HepG2 (cell line): ENCODE measurements around the gene SLC22A4. TPM values are rescaled to one million over a fixed set of nuclear protein-coding genes. Genes with fewer than 3 reads are reported as not detected.

Source experiments
- ATAC-seq: fragments of 200-7000 bp; cut with Tn5 transposase; 3 replicates; pipeline ENCODE4 v1.9.1; 2020; ENCODE audit warnings: mild to moderate bottlenecking, moderate library complexity
- BruUV-seq: library from RNA; stranded (reverse); fragments of 400-500 nt; replicated peaks from 2 replicates; lab custom pipeline; 2021; lab: Mats Ljungman, UMichigan
- CTCF ChIA-PET: fragments of 300-600 bp; formaldehyde crosslinking; extraction: SDS; loops from one replicate; lab custom pipeline; 2021; ENCODE audit warnings: low total read pairs, inconsistent platforms, low intra/inter-chr PET ratio; lab: Yijun Ruan, JAX
- POLR2A ChIA-PET: fragments of 350-600 bp; sonication (Branson Sonifier 250); formaldehyde crosslinking; loops from one replicate; lab custom pipeline; 2020; ENCODE audit warnings: antibody characterized with exemption, inconsistent platforms; lab: Yijun Ruan, JAX
- DNase-seq: peaks from one replicate; pipeline ENCODE4 v3.0.0-alpha.2; 2015; ENCODE audit warnings: low spot score
- FAIRE-seq: peaks from 3 replicates; lab custom pipeline; 2011; peaks lifted over from hg19 to GRCh38; lab: Jason Lieb, UNC
- H2AFZ ChIP-seq: one replicate; pipeline ENCODE4 v1.6.1; 2011; ENCODE audit warnings: low read length, inconsistent platforms
- H3K27ac ChIP-seq: fragments of 300-600 bp; 3 replicates; pipeline ENCODE4 v1.8.0; 2011; ENCODE audit warnings: mixed run types, mild to moderate bottlenecking, mixed read lengths, low read length, inconsistent platforms; ENCODE audit not compliant: insufficient read depth; ENCODE audit errors: extremely low read length
- H3K27me3 ChIP-seq, 2 experiments: fragments of 200-600 bp in 1 of 2; 2 replicates in 1 of 2; 3 replicates in 1 of 2; pipeline versions ENCODE4 v1.6.0 to v1.8.0; 2011; ENCODE audit warnings: low read length in 2 of 2, mild to moderate bottlenecking in 2 of 2, moderate library complexity in 2 of 2, inconsistent platforms in 1 of 2; ENCODE audit not compliant: insufficient read depth in 2 of 2, control insufficient read depth in 1 of 2
- H3K36me3 ChIP-seq, 2 experiments: fragments of 200-600 bp in 1 of 2; replicated peaks in 1 of 2; 2 replicates in 1 of 2; 3 replicates in 1 of 2; pipeline versions ENCODE4 v1.5.1 to v1.8.0; 2011; ENCODE audit warnings: low read length in 2 of 2, inconsistent platforms in 1 of 2; ENCODE audit not compliant: insufficient read depth in 2 of 2, control insufficient read depth in 1 of 2
- H3K4me1 ChIP-seq: 2 replicates; pipeline ENCODE4 v1.5.1; 2012; ENCODE audit warnings: low read length, inconsistent platforms; ENCODE audit not compliant: insufficient read depth
- H3K4me2 ChIP-seq: 2 replicates; pipeline ENCODE4 v1.6.0; 2011; ENCODE audit warnings: low read depth, low read length, inconsistent platforms
- H3K4me3 ChIP-seq, 3 experiments: fragments of 200-600 bp in 1 of 3; sonication (generic), shearing (Covaris generic) in 1 of 3; replicated peaks in 1 of 3; 2 replicates each; pipeline ENCODE4 v1.5.1; 2011 to 2016; ENCODE audit warnings: low read length in 3 of 3, inconsistent platforms in 2 of 3, low read depth in 2 of 3, mild to moderate bottlenecking in 2 of 3, control low read depth in 1 of 3, mixed read lengths in 1 of 3; ENCODE audit not compliant: insufficient read depth in 1 of 3
- H3K79me2 ChIP-seq: one replicate; pipeline ENCODE4 v1.6.1; 2011; ENCODE audit warnings: low read length, inconsistent platforms; ENCODE audit not compliant: insufficient read depth
- H3K9ac ChIP-seq: 2 replicates; pipeline ENCODE4 v1.6.0; 2011; ENCODE audit warnings: mild to moderate bottlenecking, low read depth, low read length, inconsistent platforms; ENCODE audit not compliant: insufficient read depth
- H3K9me3 ChIP-seq: 2 replicates; pipeline ENCODE4 v1.5.1; 2012; ENCODE audit warnings: mild to moderate bottlenecking, low read length
- H4K20me1 ChIP-seq: 2 replicates; pipeline ENCODE4 v1.6.0; 2011; ENCODE audit warnings: inconsistent platforms, mild to moderate bottlenecking, low read length, moderate library complexity; ENCODE audit not compliant: insufficient read depth
- BHLHE40 ChIP-seq: IDR thresholded peaks from 2 replicates; pipeline ENCODE4 v1.6.1; 2011; ENCODE audit warnings: low read length, improper control_type of control experiment
- CBX2 ChIP-seq, 2 experiments: fragments of 200-600 bp in 1 of 2; sonication (generic); formaldehyde crosslinking in 1 of 2; IDR thresholded peaks; 2 replicates each; pipeline versions ENCODE4 v1.7.0 to v1.8.1; 2018 to 2022; ENCODE audit warnings: low read depth in 2 of 2, low read length in 1 of 2, mild to moderate bottlenecking in 1 of 2, missing genetic modification reagents in 1 of 2
- DNMT1 ChIP-seq: sonication (generic); formaldehyde crosslinking; IDR thresholded peaks from 2 replicates; pipeline ENCODE4 v1.5.1; 2020; ENCODE audit warnings: mild to moderate bottlenecking, missing genetic modification reagents
- HNRNPK ChIP-seq: fragments of 200-400 bp; formaldehyde crosslinking; IDR thresholded peaks from 2 replicates; pipeline ENCODE4 v1.6.1; 2018; ENCODE audit warnings: low read length, low read depth, moderate library complexity, mild to moderate bottlenecking; ENCODE audit not compliant: poor library complexity, severe bottlenecking
- NFIB ChIP-seq: sonication (generic); formaldehyde crosslinking; IDR thresholded peaks from 2 replicates; pipeline ENCODE4 v1.9.0; 2021; ENCODE audit warnings: missing genetic modification reagents, mild to moderate bottlenecking, borderline replicate concordance
- ONECUT2 ChIP-seq: sonication (generic); formaldehyde crosslinking; IDR thresholded peaks from 2 replicates; pipeline ENCODE4 v1.4.0; 2020; ENCODE audit warnings: missing genetic modification reagents
- PHF20 ChIP-seq: sonication (generic); formaldehyde crosslinking; IDR thresholded peaks from 2 replicates; pipeline ENCODE4 v1.5.0; 2020; ENCODE audit warnings: mild to moderate bottlenecking, missing genetic modification reagents
- WIZ ChIP-seq: sonication (generic); formaldehyde crosslinking; IDR thresholded peaks from 2 replicates; pipeline ENCODE4 v1.5.1; 2020; ENCODE audit warnings: mild to moderate bottlenecking, missing genetic modification reagents
- ZNF367 ChIP-seq: sonication (generic); formaldehyde crosslinking; IDR thresholded peaks from 2 replicates; pipeline ENCODE4 v1.4.0; 2020; ENCODE audit warnings: missing genetic modification reagents, borderline replicate concordance
- ZNF382 ChIP-seq: sonication (generic); formaldehyde crosslinking; IDR thresholded peaks from 2 replicates; pipeline ENCODE4 v1.5.0; 2020; ENCODE audit warnings: missing genetic modification reagents, mild to moderate bottlenecking, borderline replicate concordance
- ZNF460 ChIP-seq: sonication (generic); formaldehyde crosslinking; IDR thresholded peaks from 2 replicates; pipeline ENCODE4 v1.5.1; 2020; ENCODE audit warnings: missing genetic modification reagents, mild to moderate bottlenecking, borderline replicate concordance
- ZNF737 ChIP-seq: sonication (generic); formaldehyde crosslinking; IDR thresholded peaks from 2 replicates; pipeline ENCODE4 v1.5.0; 2020; ENCODE audit warnings: missing genetic modification reagents, mild to moderate bottlenecking, borderline replicate concordance
- WGBS: methylation state at CpG from one replicate; pipeline ENCODE4 v1.1.6; 2017; ENCODE audit warnings: low lambda C conversion rate; 5-methylcytosine and 5-hydroxymethylcytosine counted together
- in situ Hi-C: cut with HindIII; loops from 2 replicates; pipeline ENCODE4 v1.10.0; 2017; ENCODE audit warnings: low pct_unique_long_range_greater_than_20kb; ENCODE audit not compliant: extremely low pct_ligation_motif_present
- intact Hi-C: fragments of 100-400 bp; cut with micrococcal nuclease; formaldehyde crosslinking; loops from one replicate; pipeline ENCODE4 v1.10.0; 2022; ENCODE audit not compliant: unreplicated experiment
- polyA plus RNA-seq, 8 experiments: library from polyadenylated mRNA; depleted of rRNA in 3 of 8; stranded (reverse) in 7 of 8; unstranded in 1 of 8; fragments of >200 nt; fragmentation: Illumina TruSeq in 4 of 8; extraction: Trizol in 4 of 8; gene quantifications; 2 replicates each; pipeline versions ENCODE4 v1.2.1 to v1.2.3, GENCODE V29; 2011 to 2016; ENCODE audit warnings: low read depth in 4 of 8, missing spikeins in 1 of 8, mixed read lengths in 1 of 8; ENCODE audit not compliant: insufficient read depth in 1 of 8
- total RNA-seq, 5 experiments: library from RNA; depleted of rRNA; stranded (reverse); fragments of >200 nt; fragmentation: Illumina TruSeq; extraction: Trizol; gene quantifications; 2 replicates each; pipeline ENCODE4 v1.2.3, GENCODE V29; 2016; ENCODE audit warnings: low read depth in 1 of 5
- TF ChIP-seq, protein P1 (sequence below), 2 experiments: sonication (generic) in 1 of 2; formaldehyde crosslinking in 1 of 2; IDR thresholded peaks; 2 replicates each; pipeline versions ENCODE4 v1.4.0 to v1.6.1; 2016 to 2020; ENCODE audit warnings: borderline replicate concordance in 1 of 2, low read depth in 1 of 2, mild to moderate bottlenecking in 1 of 2, missing genetic modification reagents in 1 of 2

The SLC22A4 gene
- total and polyA plus RNA-seq, 2 of the 13 experiments (the other 11 are each of a cell fraction or from before 2014, with no cell fraction given): 0.33 to 0.62 TPM

DNA sequence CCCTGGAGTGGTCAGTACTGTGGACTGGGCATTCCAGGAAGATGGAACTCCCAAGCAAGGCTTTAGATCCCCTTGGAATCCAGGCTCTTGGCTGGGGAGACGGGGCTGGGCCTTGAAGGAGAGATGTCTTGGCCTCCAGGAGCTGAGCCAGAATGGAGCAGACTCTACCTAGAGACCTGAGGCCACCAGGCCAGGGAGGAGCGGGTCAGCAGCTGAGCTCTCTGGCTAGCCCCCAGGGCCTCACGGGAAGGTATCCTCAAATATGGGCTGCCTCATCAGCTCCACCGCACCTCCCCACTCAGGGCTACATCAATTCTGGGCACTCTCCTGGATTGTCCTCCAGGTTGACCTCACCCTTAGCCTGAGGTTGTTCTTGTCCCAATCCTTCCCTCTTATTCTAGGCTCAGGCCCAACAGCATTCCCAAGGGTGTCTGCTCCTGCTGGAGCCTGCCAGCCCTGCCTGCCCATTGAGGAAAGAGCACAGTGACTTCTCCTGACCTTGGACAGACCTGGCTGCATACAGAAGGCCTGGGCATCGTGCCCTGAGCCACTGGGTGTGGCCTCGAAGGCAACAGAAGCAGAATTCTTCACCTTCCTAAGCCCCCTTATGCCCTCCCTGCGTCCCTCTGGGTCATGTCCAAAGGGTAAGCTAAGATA lies 39.7 kb upstream of the SLC22A4 start:
- no peak overlapping the region for H2AFZ ChIP-seq
- no peak for TF ChIP-seq NFIB (CRISPR knock-in tag)
- TF ChIP-seq ZNF367 (CRISPR knock-in tag): no peak
- TF ChIP-seq ZNF382 (CRISPR knock-in tag): no peak
- TF ChIP-seq HNRNPK: no peak
- TF ChIP-seq ONECUT2: no peak
- no peak for TF ChIP-seq DNMT1 (CRISPR knock-in tag)
- TF ChIP-seq ZNF460 (CRISPR knock-in tag): no peak
- TF ChIP-seq, protein P1, sequence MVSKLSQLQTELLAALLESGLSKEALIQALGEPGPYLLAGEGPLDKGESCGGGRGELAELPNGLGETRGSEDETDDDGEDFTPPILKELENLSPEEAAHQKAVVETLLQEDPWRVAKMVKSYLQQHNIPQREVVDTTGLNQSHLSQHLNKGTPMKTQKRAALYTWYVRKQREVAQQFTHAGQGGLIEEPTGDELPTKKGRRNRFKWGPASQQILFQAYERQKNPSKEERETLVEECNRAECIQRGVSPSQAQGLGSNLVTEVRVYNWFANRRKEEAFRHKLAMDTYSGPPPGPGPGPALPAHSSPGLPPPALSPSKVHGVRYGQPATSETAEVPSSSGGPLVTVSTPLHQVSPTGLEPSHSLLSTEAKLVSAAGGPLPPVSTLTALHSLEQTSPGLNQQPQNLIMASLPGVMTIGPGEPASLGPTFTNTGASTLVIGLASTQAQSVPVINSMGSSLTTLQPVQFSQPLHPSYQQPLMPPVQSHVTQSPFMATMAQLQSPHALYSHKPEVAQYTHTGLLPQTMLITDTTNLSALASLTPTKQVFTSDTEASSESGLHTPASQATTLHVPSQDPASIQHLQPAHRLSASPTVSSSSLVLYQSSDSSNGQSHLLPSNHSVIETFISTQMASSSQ (IDR thresholded peaks at IDR 0.05; ENCODE audit: low read depth): no peak
- TF ChIP-seq, protein P1 (CRISPR knock-in tag; IDR thresholded peaks at IDR 0.05; ENCODE audit: borderline replicate concordance): no peak
- no peak for TF ChIP-seq BHLHE40
- TF ChIP-seq PHF20 (CRISPR knock-in tag): no peak
- no peak for TF ChIP-seq ZNF737 (CRISPR knock-in tag)
- TF ChIP-seq WIZ (CRISPR knock-in tag): no peak
- no peak for TF ChIP-seq CBX2 (IDR thresholded peaks at IDR 0.05; ENCODE audit: low read depth, low read length)
- no peak for TF ChIP-seq CBX2 (CRISPR knock-in tag; IDR thresholded peaks at IDR 0.05; ENCODE audit: low read depth)
- TF ChIP-seq, all 625 proteins: peak for 0
- in situ Hi-C loops: no loop called here
- FAIRE-seq (no peak), DNase-seq (no peak), ATAC-seq (no peak)
- H3K4me1 ChIP-seq: peaks cover 14% of the 10 kb centered on the region
- H4K20me1 ChIP-seq: no peaks in the 10 kb centered on the region; the same call in 1 of the 2 replicates
- no peak overlapping the region for H3K4me3 ChIP-seq
- intact Hi-C loops: no loop called here
- no peak overlapping the region for H3K27ac ChIP-seq
- peaks cover 11 to 32% of the 10 kb centered on the region in 2 experiments for H3K27me3 ChIP-seq
- H3K9ac ChIP-seq: no peak overlapping the region
- H3K4me2 ChIP-seq: no peak overlapping the region
- H3K36me3 ChIP-seq: no peaks in the 10 kb centered on the region
- WGBS: 37% methylated on average over 4 of the region's 7 CpGs
- H3K79me2 ChIP-seq: no peaks in the 10 kb centered on the region
- ChIA-PET POLR2A (no interaction called here), CTCF (no interaction called here)
- BruUV-seq: no TSS peak
- no peaks in the 10 kb centered on the region for H3K9me3 ChIP-seq
